A549 (cell line): ENCODE measurements around the gene ZNF385A. TPM values are rescaled to one million over a fixed set of nuclear protein-coding genes. Genes with fewer than 3 reads are reported as not detected.

Experiments used
- ATAC-seq, 2 experiments: fragments of 200-7000 bp in 1 of 2; fragments of >200 bp in 1 of 2; cut with Nextera tagmentation in 1 of 2; cut with Tn5 transposase in 1 of 2; 3 replicates each; pipeline versions ENCODE4 v1.8.0 to v1.9.1; 2018 to 2020; ENCODE audit warnings: mild to moderate bottlenecking in 1 of 2, moderate library complexity in 1 of 2
- CTCF ChIA-PET: fragments of 300-600 bp; sonication (Branson Sonifier 250); formaldehyde crosslinking; extraction: SDS; loops from one replicate; lab custom pipeline; 2021; ENCODE audit warnings: antibody characterized with exemption, inconsistent platforms; lab: Yijun Ruan, JAX
- POLR2A ChIA-PET: fragments of 350-600 bp; formaldehyde crosslinking; extraction: SDS; loops from one replicate; lab custom pipeline; 2021; ENCODE audit warnings: antibody characterized with exemption, inconsistent platforms; lab: Yijun Ruan, JAX
- DNase-seq, 2 experiments: peaks; one replicate each; pipeline versions ENCODE4 v3.0.0 to v3.0.0-alpha.2; 2011 to 2016; ENCODE audit warnings: low read depth in 1 of 2, low spot score in 1 of 2
- FAIRE-seq: peaks from 2 replicates; lab custom pipeline; 2011; peaks lifted over from hg19 to GRCh38; lab: Jason Lieb, UNC
- H3K27ac ChIP-seq, 2 experiments: fragments of >200 bp; sonication (Bioruptor Twin); formaldehyde crosslinking; 3 replicates each; pipeline ENCODE4 v1.5.1; 2016 to 2017
- H3K4me1 ChIP-seq: fragments of >200 bp; sonication (Bioruptor Twin); formaldehyde crosslinking; 3 replicates; pipeline ENCODE4 v1.6.1; 2016
- H3K4me2 ChIP-seq: fragments of >200 bp; sonication (Bioruptor Twin); formaldehyde crosslinking; 3 replicates; pipeline ENCODE4 v1.6.1; 2016
- H3K4me3 ChIP-seq: fragments of >200 bp; sonication (Bioruptor Twin); formaldehyde crosslinking; 3 replicates; pipeline ENCODE4 v1.5.1; 2016
- H3K9me3 ChIP-seq: fragments of >200 bp; sonication (Bioruptor Twin); formaldehyde crosslinking; 3 replicates; pipeline ENCODE4 v1.6.1; 2016
- CBX8 ChIP-seq: fragments of 200-600 bp; sonication (generic); IDR thresholded peaks from 2 replicates; pipeline ENCODE4 v1.6.1; 2016
- CEBPB ChIP-seq, 2 experiments: fragments of >200 bp in 1 of 2; sonication (Bioruptor Twin) in 1 of 2; formaldehyde crosslinking in 1 of 2; IDR thresholded peaks; 2 replicates each; pipeline ENCODE4 v1.6.1; 2012 to 2016
- EHF ChIP-seq: fragments of 250-450 bp; sonication (Bioruptor Pico); IDR thresholded peaks from 2 replicates; pipeline ENCODE4 v1.5.0; 2020; ENCODE audit warnings: mild to moderate bottlenecking
- EHMT2 ChIP-seq: fragments of 200-600 bp; sonication (generic); IDR thresholded peaks from 2 replicates; pipeline ENCODE4 v1.6.1; 2016; ENCODE audit warnings: antibody characterized with exemption, low read depth, mild to moderate bottlenecking, moderate library complexity
- FOSB ChIP-seq: fragments of 250-450 bp; sonication (Bioruptor Pico); IDR thresholded peaks from 2 replicates; pipeline ENCODE4 v1.5.0; 2020; ENCODE audit warnings: mild to moderate bottlenecking, moderate library complexity
- GATA3 ChIP-seq: IDR thresholded peaks from 2 replicates; pipeline ENCODE4 v1.6.1; 2012; ENCODE audit warnings: borderline replicate concordance
- HDAC2 ChIP-seq: fragments of 200-600 bp; sonication (generic); IDR thresholded peaks from 2 replicates; pipeline ENCODE4 v1.6.1; 2016
- HES2 ChIP-seq: fragments of >200 bp; sonication (Bioruptor Twin); formaldehyde crosslinking; IDR thresholded peaks from 2 replicates; pipeline ENCODE4 v1.6.1; 2016
- HOXA7 ChIP-seq: fragments of 250-450 bp; sonication (Bioruptor Pico); IDR thresholded peaks from 2 replicates; pipeline ENCODE4 v1.5.0; 2020; ENCODE audit warnings: mild to moderate bottlenecking, moderate library complexity
- HOXB5 ChIP-seq: fragments of 250-450 bp; sonication (Bioruptor Pico); IDR thresholded peaks from 2 replicates; pipeline ENCODE4 v1.5.0; 2020; ENCODE audit warnings: mild to moderate bottlenecking, moderate library complexity
- KDM1A ChIP-seq: fragments of 200-600 bp; sonication (generic); IDR thresholded peaks from 2 replicates; pipeline ENCODE4 v1.6.1; 2016; ENCODE audit warnings: low read depth, mild to moderate bottlenecking
- MAZ ChIP-seq: fragments of 150-350 bp; IDR thresholded peaks from 2 replicates; pipeline ENCODE4 v1.6.1; 2014; ENCODE audit warnings: antibody characterized with exemption, low read depth, low read length, borderline replicate concordance
- MYC ChIP-seq: IDR thresholded peaks from 2 replicates; pipeline ENCODE4 v1.6.1; 2012; ENCODE audit warnings: mild to moderate bottlenecking, inconsistent platforms, low read length, improper control_type of control experiment, borderline replicate concordance
- NR3C1 ChIP-seq: fragments of >200 bp; sonication (Bioruptor Twin); formaldehyde crosslinking; IDR thresholded peaks from 3 replicates; pipeline ENCODE4 v1.6.1; 2017
- PHF8 ChIP-seq: fragments of 200-600 bp; sonication (generic); IDR thresholded peaks from 2 replicates; pipeline ENCODE4 v1.6.1; 2016; ENCODE audit warnings: low read depth, mild to moderate bottlenecking, antibody characterized with exemption, moderate library complexity, borderline replicate concordance
- POLR2A ChIP-seq: IDR thresholded peaks from 2 replicates; pipeline ENCODE4 v1.6.1; 2012; ENCODE audit warnings: mild to moderate bottlenecking, low read length
- POLR2AphosphoS2 ChIP-seq: conservative IDR thresholded peaks from 2 replicates; pipeline ENCODE4 v1.6.1; 2012; ENCODE audit warnings: low read length, improper control_type of control experiment, inconsistent platforms
- RAD21 ChIP-seq, 2 experiments: fragments of >200 bp in 1 of 2; sonication (Bioruptor Twin) in 1 of 2; formaldehyde crosslinking in 1 of 2; IDR thresholded peaks in 1 of 2; conservative IDR thresholded peaks in 1 of 2; 2 replicates in 1 of 2; 3 replicates in 1 of 2; pipeline ENCODE4 v1.6.1; 2012 to 2018; ENCODE audit warnings: inconsistent platforms in 1 of 2
- RCOR1 ChIP-seq: fragments of 150-350 bp; IDR thresholded peaks from 2 replicates; pipeline ENCODE4 v1.6.1; 2014; ENCODE audit warnings: antibody characterized with exemption, low read length, low read depth
- SREBF2 ChIP-seq: fragments of 450-650 bp; IDR thresholded peaks from 2 replicates; pipeline ENCODE4 v1.6.1; 2014; ENCODE audit warnings: mild to moderate bottlenecking, moderate library complexity
- ZFP36 ChIP-seq: fragments of 450-650 bp; IDR thresholded peaks from 2 replicates; pipeline ENCODE4 v1.6.1; 2014; ENCODE audit warnings: borderline replicate concordance; ENCODE audit not compliant: partially characterized antibody
- whole genome bisulfite sequencing: methylation state at CpG from one replicate; pipeline ENCODE4 v1.1.6; 2017; ENCODE audit errors: missing lambda C conversion rate; 5-methylcytosine and 5-hydroxymethylcytosine counted together
- polyA plus RNA-seq, 4 experiments: library from polyadenylated mRNA; depleted of rRNA in 3 of 4; stranded (reverse); fragments of >200 nt; fragmentation: RNase III in 1 of 4; extraction: RNeasy Plus Mini Kit Qiagen cat#74134 plus additional on column Dnase treatment in 1 of 4; gene quantifications; 2 replicates in 3 of 4; 3 replicates in 1 of 4; pipeline ENCODE4 v1.2.3, GENCODE V29; 2011 to 2017
- TF ChIP-seq, protein P1 (sequence below): fragments of 250-450 bp; sonication (Bioruptor Pico); IDR thresholded peaks from 2 replicates; pipeline ENCODE4 v1.5.0; 2020; ENCODE audit warnings: low read depth, mild to moderate bottlenecking, moderate library complexity
- TF ChIP-seq, protein P2 (sequence below): fragments of 200-600 bp; sonication (generic); IDR thresholded peaks from 2 replicates; pipeline ENCODE4 v1.6.1; 2016; ENCODE audit warnings: antibody characterized with exemption, mild to moderate bottlenecking, moderate library complexity

The ZNF385A gene
- polyA plus RNA-seq, 2 of the 4 experiments (the other 2 are of a cell fraction): 1.8 to 14.9 TPM

DNA sequence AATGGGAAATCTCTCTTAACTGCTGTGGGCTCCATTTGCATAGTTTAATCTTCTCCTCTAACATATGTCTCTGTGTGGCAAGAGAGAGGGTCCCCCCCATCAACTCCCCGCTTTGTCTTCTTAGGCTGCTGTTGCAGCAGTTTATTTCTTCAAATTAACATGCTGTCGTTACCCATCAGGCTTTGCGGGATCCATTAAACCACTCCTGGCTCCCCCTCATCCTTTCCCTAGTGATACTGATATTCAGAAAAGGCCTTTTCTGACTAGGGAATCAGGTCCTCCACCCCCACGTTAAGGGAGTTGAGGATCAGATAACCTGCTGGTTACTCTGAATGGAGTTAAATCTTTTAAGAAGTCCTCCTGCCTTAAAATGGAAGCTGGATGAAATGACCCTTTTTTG is 35.5 kb downstream of the ZNF385A start (continued):
- TF ChIP-seq HES2 (no peak), POLR2A (no peak), SREBF2 (no peak), MYC (no peak), CBX8 (no peak), EHMT2 (no peak), RCOR1 (no peak), FOSB (CRISPR knock-in tag) (no peak), MAZ (no peak)
- TF ChIP-seq, protein P1, sequence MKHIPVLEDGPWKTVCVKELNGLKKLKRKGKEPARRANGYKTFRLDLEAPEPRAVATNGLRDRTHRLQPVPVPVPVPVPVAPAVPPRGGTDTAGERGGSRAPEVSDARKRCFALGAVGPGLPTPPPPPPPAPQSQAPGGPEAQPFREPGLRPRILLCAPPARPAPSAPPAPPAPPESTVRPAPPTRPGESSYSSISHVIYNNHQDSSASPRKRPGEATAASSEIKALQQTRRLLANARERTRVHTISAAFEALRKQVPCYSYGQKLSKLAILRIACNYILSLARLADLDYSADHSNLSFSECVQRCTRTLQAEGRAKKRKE: no peak

DNA sequence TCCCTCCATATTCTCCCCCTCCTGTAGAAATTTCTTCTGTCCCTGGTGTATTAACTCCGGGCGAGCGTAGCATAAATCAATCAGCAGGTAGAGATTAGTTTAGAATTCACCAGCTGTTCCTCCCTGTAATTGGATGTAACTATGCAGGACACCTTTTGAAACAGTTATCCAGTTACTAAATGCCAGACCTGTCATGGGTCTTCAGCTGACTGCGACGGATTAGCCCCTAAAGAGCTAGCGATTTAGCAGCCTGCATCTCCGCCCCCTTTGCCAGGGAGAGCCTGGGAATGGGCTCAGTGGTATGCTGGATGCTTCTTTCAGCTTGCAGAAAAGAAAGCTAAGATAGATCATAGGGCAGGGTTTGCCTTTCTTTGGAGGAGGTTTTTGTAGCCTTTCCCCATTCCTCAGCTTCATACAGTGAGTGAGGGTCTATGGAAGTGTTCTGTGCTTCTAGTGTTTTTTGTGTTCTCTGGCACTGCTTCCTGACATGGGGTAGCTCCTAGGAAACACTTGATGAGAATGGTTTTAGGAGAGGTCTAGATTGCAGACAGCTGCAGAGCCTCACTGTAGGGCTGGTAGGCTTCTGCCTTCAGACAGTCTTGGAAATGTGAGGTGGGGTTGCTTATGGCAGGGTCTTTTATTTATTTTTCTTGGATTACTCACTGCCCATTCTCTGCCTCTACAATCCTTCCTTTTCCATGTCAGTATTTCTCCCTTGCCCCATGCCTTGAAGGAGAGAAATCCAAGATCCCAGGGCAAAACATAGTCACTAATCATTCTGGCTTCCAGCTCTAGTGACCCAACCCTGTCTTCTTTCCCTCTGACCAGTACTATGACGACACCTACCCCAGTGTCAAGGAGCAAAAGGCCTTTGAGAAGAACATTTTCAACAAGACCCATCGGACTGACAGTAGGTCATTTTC is 42.9 kb downstream of the ZNF385A start:
- no peak for DNase-seq
- CTCF ChIA-PET: interaction anchor here (0.6 to 5.8 kb wide), 13 partner anchors 8 to 90 kb away, joined by 3 to 52 read pairs (median 6); partner anchors contain the start of gene COPZ1

GRCh38 chr12:54340846-54341245 is 43.7 kb downstream of the ZNF385A start:
- Histone ChIP-seq H3K4me2 (no peak overlapping the region), H3K4me3 (no peak overlapping the region), H3K9me3 (no peaks in the 10 kb centered on the region), H3K4me1 (no peaks in the 10 kb centered on the region), H3K27ac (no peak overlapping the region)
- ChIA-PET CTCF (interaction anchor here (0.8 to 5.8 kb wide), 11 partner anchors 7 to 89 kb away, joined by 3 to 52 read pairs (median 6); partner anchors contain the start of gene COPZ1), POLR2A (interaction anchor here (1.2 kb wide), 1 partner anchor 18 kb away, joined by 8 read pairs; no protein-coding TSS in a partner anchor)
- TF ChIP-seq, protein P1: no peak
- no peak for TF ChIP-seq PHF8
- no peak for TF ChIP-seq CEBPB (IDR thresholded peaks at IDR 0.05)
- TF ChIP-seq RAD21 (conservative IDR thresholded peaks at IDR 0.05 in 1 of 2, IDR thresholded peaks at IDR 0.05 in 1 of 2): no peak
- no peak for TF ChIP-seq POLR2AphosphoS2
- TF ChIP-seq, protein P2, sequence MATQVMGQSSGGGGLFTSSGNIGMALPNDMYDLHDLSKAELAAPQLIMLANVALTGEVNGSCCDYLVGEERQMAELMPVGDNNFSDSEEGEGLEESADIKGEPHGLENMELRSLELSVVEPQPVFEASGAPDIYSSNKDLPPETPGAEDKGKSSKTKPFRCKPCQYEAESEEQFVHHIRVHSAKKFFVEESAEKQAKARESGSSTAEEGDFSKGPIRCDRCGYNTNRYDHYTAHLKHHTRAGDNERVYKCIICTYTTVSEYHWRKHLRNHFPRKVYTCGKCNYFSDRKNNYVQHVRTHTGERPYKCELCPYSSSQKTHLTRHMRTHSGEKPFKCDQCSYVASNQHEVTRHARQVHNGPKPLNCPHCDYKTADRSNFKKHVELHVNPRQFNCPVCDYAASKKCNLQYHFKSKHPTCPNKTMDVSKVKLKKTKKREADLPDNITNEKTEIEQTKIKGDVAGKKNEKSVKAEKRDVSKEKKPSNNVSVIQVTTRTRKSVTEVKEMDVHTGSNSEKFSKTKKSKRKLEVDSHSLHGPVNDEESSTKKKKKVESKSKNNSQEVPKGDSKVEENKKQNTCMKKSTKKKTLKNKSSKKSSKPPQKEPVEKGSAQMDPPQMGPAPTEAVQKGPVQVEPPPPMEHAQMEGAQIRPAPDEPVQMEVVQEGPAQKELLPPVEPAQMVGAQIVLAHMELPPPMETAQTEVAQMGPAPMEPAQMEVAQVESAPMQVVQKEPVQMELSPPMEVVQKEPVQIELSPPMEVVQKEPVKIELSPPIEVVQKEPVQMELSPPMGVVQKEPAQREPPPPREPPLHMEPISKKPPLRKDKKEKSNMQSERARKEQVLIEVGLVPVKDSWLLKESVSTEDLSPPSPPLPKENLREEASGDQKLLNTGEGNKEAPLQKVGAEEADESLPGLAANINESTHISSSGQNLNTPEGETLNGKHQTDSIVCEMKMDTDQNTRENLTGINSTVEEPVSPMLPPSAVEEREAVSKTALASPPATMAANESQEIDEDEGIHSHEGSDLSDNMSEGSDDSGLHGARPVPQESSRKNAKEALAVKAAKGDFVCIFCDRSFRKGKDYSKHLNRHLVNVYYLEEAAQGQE: no peak
- TF ChIP-seq CBX8: no peak
- no peak for TF ChIP-seq HDAC2
- TF ChIP-seq ZFP36: no peak
- TF ChIP-seq EHF (CRISPR knock-in tag): no peak
- TF ChIP-seq GATA3: no peak
- no peak for TF ChIP-seq HOXA7 (CRISPR knock-in tag)
- TF ChIP-seq KDM1A: no peak
- TF ChIP-seq HOXB5 (CRISPR knock-in tag): no peak
- no peak for DNase-seq
- FAIRE-seq: no peak
- 91% methylated on average over 7 of the region's 7 CpGs for WGBS
- ATAC-seq: no peak

More for the DNA sequence above, 42.9 kb downstream of the ZNF385A start:
- Histone ChIP-seq H3K27ac (no peak overlapping the region), H3K4me1 (no peaks in the 10 kb centered on the region), H3K4me3 (no peak overlapping the region), H3K4me2 (no peak overlapping the region), H3K9me3 (no peaks in the 10 kb centered on the region)
- POLR2A ChIA-PET: interaction anchor here (1.0 to 1.2 kb wide), 2 partner anchors 18 to 27 kb away, joined by 3 to 8 read pairs; no protein-coding TSS in a partner anchor
- 95% methylated on average over 9 of the region's 9 CpGs for WGBS
- FAIRE-seq: no peak
- no peak for ATAC-seq
- no peak for TF ChIP-seq NR3C1
